Measurements from ENCODE around the gene MYADML2. TPM values are rescaled to one million over a fixed set of nuclear protein-coding genes. Genes with fewer than 3 reads are reported as not detected.

Gene MYADML2
- total RNA-seq, 2 experiments from 2014 or later: not detected

- DNase-seq: peak; percentile 92
- Mint-ChIP-seq H3K36me3 (ENCODE audit: low read depth) (peaks cover 47% of the 10 kb centered on the region), H3K27ac (peak within 1 kb of the TSS; percentile 70), H3K9me3 (no peaks in the 10 kb centered on the region), H3K27me3 (no peaks in the 10 kb centered on the region), H3K4me1 (peaks cover 32% of the 10 kb centered on the region), H3K4me3 (peak within 1 kb of the TSS; percentile 88)
- ChIA-PET POLR2A (interaction anchor here (1.0 to 1.9 kb wide), 5 partner anchors 13 to 51 kb away, joined by 3 to 5 read pairs (median 4); partner anchors contain the start of gene P4HB), CTCF (no interaction called here)
Measured at GRCh38 chr17:81911277-81911961, 35.6 kb downstream of the MYADML2 start, which contains the start of gene PCYT2. Gene PCYT2 (minus strand): TSS chr17:81911399. CDS start chr17:81911355, 44 bp downstream.

DNA sequence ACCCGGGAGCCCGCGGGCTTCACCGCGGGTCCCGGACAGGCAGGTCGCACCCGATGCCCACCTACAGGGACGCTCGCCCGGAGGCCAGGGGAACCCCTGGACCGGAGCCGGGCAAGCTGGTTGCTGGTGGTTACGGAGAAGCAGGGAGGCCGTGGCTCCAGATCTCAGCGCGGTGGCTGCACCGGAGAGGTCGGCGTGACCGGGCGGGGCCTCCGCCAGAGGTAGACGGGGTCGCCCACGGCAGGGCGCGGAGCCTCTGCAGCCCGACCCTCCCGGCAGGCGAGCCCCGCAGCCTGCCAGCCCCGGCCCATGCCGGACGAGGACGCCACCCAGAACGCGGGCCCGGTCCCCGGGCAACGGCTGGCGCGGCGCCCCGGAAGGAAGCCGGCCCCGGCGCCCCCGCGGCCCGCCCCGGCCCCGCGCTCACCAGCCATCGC, 36.2 kb downstream of the MYADML2 start:
- peaks cover 43% of the 10 kb centered on the region for H3K36me3 Mint-ChIP-seq (ENCODE audit: low read depth)
- CTCF ChIA-PET: no interaction called here
- no peaks in the 10 kb centered on the region for H3K9me3 Mint-ChIP-seq
- H3K4me1 Mint-ChIP-seq: peaks cover 28% of the 10 kb centered on the region
- POLR2A ChIA-PET: interaction anchor here (1.0 to 1.7 kb wide), 3 partner anchors 13 to 19 kb away, joined by 3 to 5 read pairs (median 4); no protein-coding TSS in a partner anchor
- H3K4me3 Mint-ChIP-seq: peak overlapping the region; percentile 88
- H3K27ac Mint-ChIP-seq: no peak overlapping the region
- no peaks in the 10 kb centered on the region for H3K27me3 Mint-ChIP-seq
- DNase-seq: no peak

DNA sequence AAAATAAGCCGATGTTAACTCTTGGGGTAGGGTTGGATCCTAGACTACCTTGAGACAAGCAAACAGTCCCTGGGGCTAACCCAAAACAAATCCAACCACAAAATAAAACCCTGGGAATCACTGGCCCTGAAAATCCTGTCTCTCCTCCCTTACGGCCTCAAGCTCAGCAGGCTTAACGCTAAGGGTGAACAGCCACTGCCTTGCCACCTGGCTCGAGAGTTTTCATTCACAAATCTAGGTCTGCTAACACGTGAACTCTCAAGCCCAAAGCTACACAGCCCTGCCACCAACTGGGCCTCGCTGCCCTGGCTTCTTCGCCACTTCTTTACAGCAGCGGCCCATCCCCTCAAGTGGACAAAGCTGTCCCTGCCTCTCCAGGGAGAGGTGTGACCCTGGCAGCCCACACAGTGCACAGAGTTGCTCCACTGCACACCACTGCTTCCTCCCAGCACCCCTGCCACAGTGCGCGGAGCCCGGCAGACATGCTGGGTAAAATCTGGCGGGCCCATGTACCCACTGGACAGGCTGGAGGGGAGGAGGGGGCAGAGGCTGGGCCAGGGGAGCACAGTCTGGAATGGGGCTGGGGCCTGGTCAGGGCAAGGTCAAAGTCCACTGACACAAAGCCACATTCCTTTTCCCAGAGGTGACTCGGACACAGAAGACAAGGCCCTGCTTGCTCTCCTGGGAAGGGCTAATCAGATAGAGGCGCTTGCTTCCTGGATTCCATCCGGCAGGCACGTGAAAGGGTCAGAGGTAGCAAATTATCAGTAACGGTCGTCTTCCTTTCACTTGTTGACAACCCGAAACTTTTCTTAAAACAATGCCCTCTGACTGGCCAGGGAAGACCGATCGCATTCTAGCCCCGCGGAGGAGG, 36.8 kb downstream of the MYADML2 start:
- peaks cover 25% of the 10 kb centered on the region for H3K4me1 Mint-ChIP-seq
- peak overlapping the region; percentile 88 for H3K4me3 Mint-ChIP-seq
- H3K27ac Mint-ChIP-seq: peak overlapping the region; percentile 70
- no peaks in the 10 kb centered on the region for H3K9me3 Mint-ChIP-seq
- no peak for DNase-seq
- CTCF ChIA-PET: no interaction called here
- peaks cover 36% of the 10 kb centered on the region for H3K36me3 Mint-ChIP-seq (ENCODE audit: low read depth)
- H3K27me3 Mint-ChIP-seq: no peaks in the 10 kb centered on the region
- POLR2A ChIA-PET: interaction anchor here (0.6 to 1.9 kb wide), 7 partner anchors 12 to 67 kb away, joined by 3 to 6 read pairs (median 4); partner anchors contain the start of genes ARHGDIA and MAFG

- no peak overlapping the region for H3K4me3 Mint-ChIP-seq
- CTCF ChIA-PET: no interaction called here
Measured at GRCh38 chr17:81909231-81909630, 37.8 kb downstream of the MYADML2 start.

DNA sequence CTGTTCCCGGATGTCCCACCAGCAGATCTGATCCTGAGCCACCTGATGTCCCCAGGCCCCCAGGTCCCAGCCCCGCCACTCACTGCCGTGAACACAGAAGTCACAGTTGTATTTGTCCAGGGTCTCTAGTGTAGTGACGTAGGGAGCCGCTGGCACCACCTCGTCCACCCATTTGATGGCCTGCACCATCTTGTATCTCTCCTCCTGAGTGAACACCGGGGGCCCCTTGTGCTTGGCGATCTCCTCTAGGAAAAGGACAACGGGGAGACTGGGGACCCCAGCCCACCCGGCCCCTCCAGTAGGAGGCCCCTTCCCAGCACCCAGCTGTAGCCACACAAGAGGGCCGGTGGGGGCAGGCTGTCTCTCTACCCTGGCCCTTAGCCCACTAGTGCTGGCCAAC, 38.2 kb downstream of the MYADML2 start:
- ChIA-PET POLR2A (interaction anchor here (1.0 to 1.9 kb wide), 4 partner anchors 9 to 68 kb away, joined by 4 to 6 read pairs (median 4); partner anchors contain the start of genes ANAPC11 and ARHGDIA), CTCF (no interaction called here)
- H3K4me3 Mint-ChIP-seq: no peak overlapping the region
- H3K27ac Mint-ChIP-seq: no peak overlapping the region
- DNase-seq: no peak
- no peaks in the 10 kb centered on the region for H3K27me3 Mint-ChIP-seq
- H3K4me1 Mint-ChIP-seq: peaks cover 23% of the 10 kb centered on the region
- no peaks in the 10 kb centered on the region for H3K9me3 Mint-ChIP-seq
- H3K36me3 Mint-ChIP-seq (ENCODE audit: low read depth): peaks cover 23% of the 10 kb centered on the region

More at GRCh38 chr17:81909231-81909630, 37.8 kb downstream of the MYADML2 start:
- no peak overlapping the region for H3K27ac Mint-ChIP-seq
- peaks cover 23% of the 10 kb centered on the region for H3K4me1 Mint-ChIP-seq
- H3K27me3 Mint-ChIP-seq: no peaks in the 10 kb centered on the region
- POLR2A ChIA-PET: interaction anchor here (1.0 to 1.9 kb wide), 6 partner anchors 8 to 68 kb away, joined by 3 to 6 read pairs (median 4); partner anchors contain the start of genes ANAPC11, ARHGDIA and MAFG
- H3K9me3 Mint-ChIP-seq: no peaks in the 10 kb centered on the region
- peaks cover 26% of the 10 kb centered on the region for H3K36me3 Mint-ChIP-seq (ENCODE audit: low read depth)
- no peak for DNase-seq

GRCh38 chr17:81907219-81908145, 39.6 kb downstream of the MYADML2 start:
- POLR2A ChIA-PET: no interaction called here
- H3K4me3 Mint-ChIP-seq: no peak overlapping the region

DNA sequence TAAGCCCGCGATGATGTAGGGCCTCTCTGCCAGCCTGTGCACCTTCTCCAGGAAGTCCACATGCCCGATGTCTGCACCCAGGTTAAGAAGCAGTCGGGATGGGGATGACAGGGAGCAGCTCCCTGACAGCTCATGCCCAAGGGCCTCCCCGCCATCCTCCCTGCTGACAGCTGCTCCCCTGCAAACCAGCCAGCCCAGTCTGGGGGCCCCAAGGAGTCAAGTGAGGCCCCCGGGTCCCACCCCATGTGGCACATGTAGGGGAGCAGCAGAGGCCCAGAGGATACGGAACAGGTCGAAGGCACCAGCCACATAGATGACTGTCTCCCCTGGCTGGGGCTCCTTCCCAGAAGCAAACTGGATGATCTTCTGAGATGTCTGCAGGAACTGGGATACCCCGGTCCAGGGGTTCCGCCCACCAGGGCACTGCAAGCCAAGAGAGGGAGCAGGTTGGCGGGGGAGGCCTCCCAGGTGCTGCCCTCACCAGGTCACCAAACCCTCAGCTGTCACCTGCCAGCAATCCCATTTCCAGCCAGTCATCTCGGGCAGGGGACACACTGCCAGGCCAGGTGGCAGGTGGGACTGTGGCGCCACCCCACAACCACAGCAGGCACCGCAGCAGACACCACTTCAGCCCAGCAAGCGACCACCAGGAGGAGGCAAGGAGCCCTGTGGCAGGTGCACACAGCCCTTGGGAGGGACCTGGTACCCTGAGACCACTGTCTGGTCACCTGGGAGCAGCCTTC, 40.4 kb downstream of the MYADML2 start:
- DNase-seq: no peak
- Mint-ChIP-seq H3K4me1 (peaks cover 15% of the 10 kb centered on the region), H3K27me3 (peaks cover 2% of the 10 kb centered on the region), H3K9me3 (no peaks in the 10 kb centered on the region), H3K36me3 (ENCODE audit: low read depth) (peaks cover 7% of the 10 kb centered on the region), H3K4me3 (no peak overlapping the region), H3K27ac (no peak overlapping the region)
- ChIA-PET POLR2A (interaction anchor here (2.0 kb wide), 1 partner anchor 15 kb away, joined by 5 read pairs; the partner anchor contains the start of genes ALYREF and ANAPC11), CTCF (no interaction called here)

More at GRCh38 chr17:81907219-81908145, 39.6 kb downstream of the MYADML2 start:
- peaks cover 10% of the 10 kb centered on the region for H3K36me3 Mint-ChIP-seq (ENCODE audit: low read depth)
- CTCF ChIA-PET: no interaction called here
- H3K27me3 Mint-ChIP-seq: peaks cover 2% of the 10 kb centered on the region
- H3K4me1 Mint-ChIP-seq: peaks cover 17% of the 10 kb centered on the region
- DNase-seq: no peak
- no peaks in the 10 kb centered on the region for H3K9me3 Mint-ChIP-seq
- no peak overlapping the region for H3K27ac Mint-ChIP-seq

DNA sequence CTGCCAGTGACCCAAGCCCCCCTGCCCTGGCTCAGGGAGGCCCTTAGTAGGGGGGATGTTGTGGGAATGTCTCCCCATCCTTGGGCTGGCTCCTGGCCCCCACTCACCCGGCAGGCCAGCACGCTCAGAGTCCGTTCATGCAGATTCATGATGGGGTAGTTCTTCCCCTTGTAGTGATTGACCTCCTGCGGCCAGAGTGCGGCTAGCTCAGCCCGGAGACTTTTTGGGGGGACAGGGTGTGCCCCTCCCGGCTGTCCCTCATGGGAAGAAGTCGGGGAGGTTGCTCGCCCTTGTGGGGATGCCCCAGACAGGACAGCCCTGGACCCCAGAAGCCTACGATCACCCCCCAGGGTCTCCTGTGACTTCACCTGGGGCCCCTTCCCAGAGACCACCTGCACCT, 41.0 kb downstream of the MYADML2 start:
- Mint-ChIP-seq H3K36me3 (ENCODE audit: low read depth) (peaks cover 9% of the 10 kb centered on the region), H3K4me3 (no peak overlapping the region), H3K27me3 (peaks cover 6% of the 10 kb centered on the region), H3K4me1 (peaks cover 18% of the 10 kb centered on the region), H3K27ac (no peak overlapping the region), H3K9me3 (no peaks in the 10 kb centered on the region)
- no peak for DNase-seq
- ChIA-PET CTCF (no interaction called here), POLR2A (interaction anchor here (2.0 kb wide), 1 partner anchor 14 kb away, joined by 5 read pairs; the partner anchor contains the start of genes ALYREF and ANAPC11)

GRCh38 chr17:81905424-81905875, 41.6 kb downstream of the MYADML2 start:
- peaks cover 9% of the 10 kb centered on the region for H3K27me3 Mint-ChIP-seq

GRCh38 chr17:81904600-81905423, 42.2 kb downstream of the MYADML2 start:
- Mint-ChIP-seq H3K36me3 (ENCODE audit: low read depth) (peaks cover 17% of the 10 kb centered on the region), H3K9me3 (no peaks in the 10 kb centered on the region), H3K4me3 (no peak overlapping the region), H3K27ac (no peak overlapping the region), H3K27me3 (peaks cover 9% of the 10 kb centered on the region), H3K4me1 (peaks cover 12% of the 10 kb centered on the region)
- DNase-seq: no peak
- POLR2A ChIA-PET: interaction anchor here (1.5 to 2.0 kb wide), 2 partner anchors 13 to 34 kb away, joined by 4 to 5 read pairs; partner anchors contain the start of genes ALYREF, ANAPC11 and ARHGDIA
- CTCF ChIA-PET: no interaction called here

More at GRCh38 chr17:81905424-81905875, 41.6 kb downstream of the MYADML2 start:
- CTCF ChIA-PET: no interaction called here
- no peaks in the 10 kb centered on the region for H3K9me3 Mint-ChIP-seq
- H3K27ac Mint-ChIP-seq: no peak overlapping the region
- DNase-seq: no peak
- POLR2A ChIA-PET: interaction anchor here (2.0 kb wide), 1 partner anchor 13 kb away, joined by 5 read pairs; the partner anchor contains the start of genes ALYREF and ANAPC11
- peaks cover 12% of the 10 kb centered on the region for H3K36me3 Mint-ChIP-seq (ENCODE audit: low read depth)
- peaks cover 18% of the 10 kb centered on the region for H3K4me1 Mint-ChIP-seq
- no peak overlapping the region for H3K4me3 Mint-ChIP-seq

Measured in activated CD4-positive, alpha-beta memory T cell treated with anti-CD3 and anti-CD28 coated beads, Interleukin-2, amount 10 ng/mL, durations not matched to agents 7 days and 5 days (primary cell).